ENCODE results near the gene MRPL24.
A peak's percentile ranks its signal among the peaks of the same experiment; 100 is the strongest.

The MRPL24 gene

GRCh38 chr1:156742801-156743200, 1.9 kb upstream of the MRPL24 start:
- no peak for DNase-seq

- DNase-seq: no peak
These were observed 1.1 kb upstream of the MRPL24 start for GRCh38 chr1:156742017-156742416.

GRCh38 chr1:156741481-156741983, 644 bp upstream of the MRPL24 start:
- no peak for DNase-seq

- no peak for DNase-seq
These were observed 599 bp downstream of the MRPL24 start for GRCh38 chr1:156740237-156740740.

GRCh38 chr1:156738916-156739315, 2.0 kb downstream of the MRPL24 start:
- no peak for DNase-seq

- no peak for DNase-seq
These were observed 2.5 kb downstream of the MRPL24 start for GRCh38 chr1:156738407-156738806.

- no peak for DNase-seq
These were observed 6.8 kb downstream of the MRPL24 start for GRCh38 chr1:156733989-156734584.

- peak; percentile 92 to 99 for DNase-seq
These were observed 12.1 kb downstream of the MRPL24 start, which contains the start of gene ISG20L2 for GRCh38 chr1:156728599-156729462. TSS of gene ISG20L2 (minus strand) at chr1:156728766. CDS start at chr1:156727652, 1,114 bp downstream.

GRCh38 chr1:156727926-156728598, 12.8 kb downstream of the MRPL24 start, which contains the start of gene METTL25B:
TSS of gene METTL25B (plus strand) at chr1:156728469. CDS start at chr1:156729105, 636 bp downstream.
- peak; percentile 79 to 94 for DNase-seq

GRCh38 chr1:156727492-156727891, 13.4 kb downstream of the MRPL24 start:
- DNase-seq: no peak

GRCh38 chr1:156726549-156727226, 14.2 kb downstream of the MRPL24 start:
- DNase-seq: peak in 1 of 2 experiments; percentile 37

- peak; percentile 86 to 87 for DNase-seq
These were observed 15.1 kb downstream of the MRPL24 start for GRCh38 chr1:156725683-156726280.

GRCh38 chr1:156721535-156721934, 19.4 kb downstream of the MRPL24 start:
- DNase-seq: no peak

GRCh38 chr1:156721131-156721530, 19.8 kb downstream of the MRPL24 start:
- DNase-seq: no peak

GRCh38 chr1:156717351-156717750, 23.5 kb downstream of the MRPL24 start:
- no peak for DNase-seq

GRCh38 chr1:156714830-156715229, 26.1 kb downstream of the MRPL24 start:
- no peak for DNase-seq

- DNase-seq: no peak
These were observed 28.3 kb downstream of the MRPL24 start for GRCh38 chr1:156712626-156713025.

GRCh38 chr1:156711011-156711817, 29.7 kb downstream of the MRPL24 start:
- no peak for DNase-seq

GRCh38 chr1:156709757-156710489, 31.0 kb downstream of the MRPL24 start:
- DNase-seq: no peak

- DNase-seq: no peak
These were observed 31.9 kb downstream of the MRPL24 start for GRCh38 chr1:156709031-156709430.

All from NCI-H187 (cell line).